GM19468 (cell line): ENCODE measurements around the gene KTI12.
"Not testable (repeated sequence)": the region's sequence is repeated elsewhere in the genome, so short reads cannot be mapped to it uniquely, and the experiment has no call there.

Source experiments
- ATAC-seq: cut with Tn5 transposase; IDR thresholded peaks from one replicate; pipeline ENCODE4 v1.9.1; 2021; ENCODE audit warnings: mild to moderate bottlenecking, moderate library complexity, moderate number of reproducible peaks; ENCODE audit not compliant: unreplicated experiment; ENCODE audit errors: extremely low read depth

KTI12 gene

GRCh38 chr1:52041551-52042185 is 8.1 kb upstream of the KTI12 start:
- ATAC-seq: no peak

GRCh38 chr1:52037909-52038308 is 4.3 kb upstream of the KTI12 start:
- no peak for ATAC-seq

GRCh38 chr1:52037402-52037814 is 3.8 kb upstream of the KTI12 start:
- ATAC-seq: no peak

- ATAC-seq: no peak
Measured at GRCh38 chr1:52034050-52034384, 407 bp upstream of the KTI12 start.

- no peak for ATAC-seq
Measured at GRCh38 chr1:52032785-52033131, 852 bp downstream of the KTI12 start.

GRCh38 chr1:52032124-52032784 is 1.4 kb downstream of the KTI12 start:
- peak; percentile 15 for ATAC-seq

- not testable (repeated sequence) for ATAC-seq
Measured at GRCh38 chr1:52028839-52029238, 4.8 kb downstream of the KTI12 start.

GRCh38 chr1:52028328-52028727 is 5.3 kb downstream of the KTI12 start:
- no peak for ATAC-seq

GRCh38 chr1:52026278-52026677 is 7.3 kb downstream of the KTI12 start:
- ATAC-seq: no peak

GRCh38 chr1:52022133-52022532 is 11.5 kb downstream of the KTI12 start:
- no peak for ATAC-seq

- no peak for ATAC-seq
Measured at GRCh38 chr1:52008071-52008809, 25.4 kb downstream of the KTI12 start.

GRCh38 chr1:52007215-52008002 is 26.2 kb downstream of the KTI12 start:
- no peak for ATAC-seq

GRCh38 chr1:52006081-52006553 is 27.5 kb downstream of the KTI12 start:
- ATAC-seq: not testable (repeated sequence)

- ATAC-seq: not testable (repeated sequence)
Measured at GRCh38 chr1:52005548-52005947, 28.1 kb downstream of the KTI12 start.

GRCh38 chr1:52003877-52004276 is 29.7 kb downstream of the KTI12 start:
- no peak for ATAC-seq

- ATAC-seq: no peak
Measured at GRCh38 chr1:52002038-52002917, 31.3 kb downstream of the KTI12 start.

GRCh38 chr1:51998701-51999100 is 34.9 kb downstream of the KTI12 start:
- no peak for ATAC-seq

- ATAC-seq: no peak
Measured at GRCh38 chr1:51997974-51998382, 35.6 kb downstream of the KTI12 start.

- ATAC-seq: no peak
Measured at GRCh38 chr1:51990478-51990965, 43.1 kb downstream of the KTI12 start, which contains the start of gene RAB3B. TSS of gene RAB3B (minus strand) at chr1:51990700. CDS start at chr1:51977117, 13,583 bp downstream.
